ENCODE data around the gene VDR.
A peak's percentile ranks its signal among the peaks of the same experiment; 100 is the strongest.

VDR gene

DNA sequence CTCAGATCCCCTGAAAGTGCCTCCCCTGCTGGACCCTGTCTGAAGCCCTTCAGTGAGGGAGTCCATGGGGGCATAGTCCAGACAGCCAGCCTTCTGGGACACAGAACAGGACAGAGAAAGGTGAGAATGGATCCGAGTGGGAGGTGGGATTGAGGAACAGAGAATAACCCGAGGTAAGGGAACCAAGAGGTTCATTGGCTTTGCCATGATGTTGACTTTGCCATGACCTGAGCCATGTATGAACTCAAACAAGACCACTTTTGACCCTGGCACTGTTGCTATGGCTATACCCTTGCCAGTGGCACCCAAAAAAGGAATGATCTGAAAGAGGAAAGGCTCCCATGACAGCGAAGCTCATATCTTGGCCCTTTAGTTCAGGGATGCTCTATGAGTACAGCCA is 22.6 kb upstream of the VDR start:
- DNase-seq = no peak

- DNase-seq = no peak
Measured at GRCh38 chr12:47921907-47922306, 17.1 kb upstream of the VDR start.

- DNase-seq = no peak
Measured at GRCh38 chr12:47920913-47921312, 16.1 kb upstream of the VDR start.

- DNase-seq = no peak
Measured at GRCh38 chr12:47913081-47913480, 8.3 kb upstream of the VDR start.

DNA sequence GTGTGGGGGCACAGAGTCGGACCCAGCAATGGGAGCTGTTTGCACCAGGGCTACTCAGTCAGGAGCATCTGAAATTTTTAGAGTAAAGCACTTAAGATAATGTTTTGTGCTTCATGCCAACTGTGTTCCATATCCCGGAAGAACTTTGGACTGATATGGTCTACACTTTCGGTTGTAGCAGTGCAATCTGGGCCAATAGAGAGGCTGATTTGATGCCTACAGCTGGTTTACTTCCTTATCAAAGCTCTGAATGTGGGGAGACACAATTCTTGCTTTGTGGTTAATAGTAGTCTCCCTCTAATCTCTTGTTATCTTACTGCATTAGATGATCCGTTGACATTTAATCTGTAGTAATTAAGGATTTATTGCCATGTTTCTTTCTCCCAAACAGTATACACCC is 7.8 kb upstream of the VDR start:
- no peak for DNase-seq

DNA sequence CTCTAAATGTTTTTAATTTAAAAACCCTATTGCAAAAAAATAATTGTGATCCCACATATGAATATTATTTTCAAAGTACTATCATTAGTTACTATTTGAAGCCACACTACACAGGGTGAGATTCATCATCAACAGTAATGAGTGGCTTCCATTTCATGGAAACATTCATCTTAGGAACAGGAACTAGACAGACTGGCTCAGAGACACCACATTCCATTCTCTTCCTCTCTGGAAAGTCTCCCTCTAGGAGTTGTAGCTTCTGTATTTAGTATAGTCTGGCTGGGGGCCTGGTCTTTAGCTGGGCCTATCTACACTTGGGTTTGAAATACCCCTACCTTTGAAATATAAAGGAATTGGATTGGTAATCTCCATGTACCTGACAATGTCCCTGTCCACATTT is 6.2 kb upstream of the VDR start:
- DNase-seq = no peak

DNA sequence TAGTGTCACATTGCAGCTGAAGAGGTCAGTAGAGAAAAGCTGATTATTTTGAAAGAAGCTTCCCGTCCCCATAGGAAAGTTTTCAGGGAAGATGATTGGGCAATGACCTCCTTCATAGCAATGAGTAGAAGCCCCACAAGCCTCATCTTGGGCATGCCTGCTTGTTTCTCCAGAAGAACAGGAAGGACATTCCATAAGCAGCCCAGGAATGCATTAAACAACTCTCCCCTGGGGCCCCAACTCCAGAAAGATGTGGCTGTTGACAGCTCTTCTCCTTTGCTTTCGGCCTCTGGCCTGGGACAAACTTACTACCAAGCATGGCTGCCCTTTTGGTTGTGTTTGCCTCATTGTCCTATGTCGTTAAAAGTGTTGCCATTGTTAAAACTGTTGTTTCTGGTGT is 5.7 kb upstream of the VDR start:
- DNase-seq = no peak

DNA sequence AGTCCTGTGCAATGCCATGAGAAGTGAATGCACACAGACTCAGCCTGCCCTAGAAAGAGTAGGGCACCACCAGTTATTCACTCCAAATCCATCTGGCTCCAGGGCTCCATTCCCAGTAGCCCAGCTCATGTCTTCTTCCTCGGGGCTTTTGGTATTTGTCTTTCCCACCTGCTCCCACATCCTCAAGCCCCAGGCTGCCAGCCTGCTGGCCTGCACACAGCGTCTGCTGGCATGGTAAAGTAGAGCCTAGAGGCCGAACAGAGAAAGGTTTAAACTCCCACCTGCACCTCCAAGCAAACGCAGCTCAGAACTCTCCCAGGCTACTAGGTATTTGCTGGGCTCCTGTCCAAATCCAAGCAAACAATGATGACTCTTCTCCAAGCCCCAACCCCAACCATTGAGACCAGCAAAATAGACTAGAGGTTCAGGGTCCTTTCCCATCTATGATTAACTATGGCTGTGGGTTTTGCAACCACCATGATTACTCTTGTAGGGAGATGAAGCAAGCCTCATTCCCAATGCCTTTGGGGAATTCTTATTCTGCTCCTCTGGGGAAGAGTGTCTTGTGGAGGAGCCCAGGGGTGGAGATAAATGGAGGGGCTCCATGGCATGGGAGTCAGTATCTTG is 5.2 kb upstream of the VDR start:
- DNase-seq = no peak

GRCh38 chr12:47908738-47909137 is 3.9 kb upstream of the VDR start:
- DNase-seq = no peak

DNA sequence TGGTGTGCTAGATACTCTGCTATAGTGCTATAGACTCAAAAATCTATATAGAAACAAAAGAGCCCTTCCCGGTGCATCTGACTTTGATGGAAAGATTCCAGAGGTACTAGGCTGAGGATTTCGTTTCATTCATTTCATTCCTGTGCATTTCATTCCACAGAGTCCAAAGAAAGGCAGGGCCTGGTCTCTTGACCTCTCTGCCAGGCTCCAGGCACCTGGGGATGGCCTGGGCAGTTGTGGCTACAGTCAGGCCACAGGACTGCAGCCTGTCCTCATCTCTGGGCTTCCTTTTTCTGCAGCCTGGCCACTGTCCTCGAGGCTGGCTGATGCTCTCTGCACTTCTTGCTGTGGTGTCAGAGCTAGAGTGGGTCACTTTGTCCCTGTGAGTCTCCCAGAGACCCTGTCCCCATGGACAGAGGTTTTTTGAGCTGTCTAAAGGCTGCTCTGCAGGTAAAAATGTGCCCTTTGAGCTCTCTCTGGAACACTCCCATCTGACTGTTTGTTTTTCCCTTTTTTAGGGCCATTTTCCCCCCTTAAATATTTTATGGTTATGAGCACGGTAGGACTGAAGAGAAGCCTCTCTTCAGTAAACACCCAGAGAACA is 3.2 kb upstream of the VDR start:
- no peak for DNase-seq

- peak in 5 of 6 experiments; percentile 17 to 43 (median 30) for DNase-seq
Measured at GRCh38 chr12:47903927-47904712, 674 bp downstream of the VDR start.

DNA sequence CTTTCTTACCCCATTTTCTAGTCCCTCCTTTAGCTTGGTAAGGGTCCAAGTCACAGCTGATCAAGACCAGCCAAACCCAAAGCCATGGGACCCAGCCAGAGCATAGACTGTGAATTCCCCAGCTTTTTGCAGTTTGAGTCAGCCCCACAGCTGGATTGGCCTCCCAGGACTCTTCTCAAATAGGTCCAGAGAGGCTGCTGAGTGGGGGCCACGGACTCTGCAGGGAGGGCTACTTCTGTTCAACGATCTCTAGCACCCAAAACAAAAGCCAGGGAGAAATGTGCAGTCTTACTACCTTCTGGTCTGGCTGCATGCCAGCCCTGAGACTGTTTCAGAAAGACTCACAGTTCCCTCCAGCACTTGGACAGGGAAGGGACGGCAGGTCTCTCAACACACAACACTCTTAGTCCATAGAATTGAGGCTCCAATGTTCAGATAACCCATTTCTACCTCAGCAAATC is 1.6 kb downstream of the VDR start:
- peak in 1 of 6 experiments; percentile 16 for DNase-seq

GRCh38 chr12:47902131-47902639 is 2.6 kb downstream of the VDR start:
- no peak for DNase-seq

GRCh38 chr12:47901718-47902093 is 3.1 kb downstream of the VDR start:
- DNase-seq = no peak

DNA sequence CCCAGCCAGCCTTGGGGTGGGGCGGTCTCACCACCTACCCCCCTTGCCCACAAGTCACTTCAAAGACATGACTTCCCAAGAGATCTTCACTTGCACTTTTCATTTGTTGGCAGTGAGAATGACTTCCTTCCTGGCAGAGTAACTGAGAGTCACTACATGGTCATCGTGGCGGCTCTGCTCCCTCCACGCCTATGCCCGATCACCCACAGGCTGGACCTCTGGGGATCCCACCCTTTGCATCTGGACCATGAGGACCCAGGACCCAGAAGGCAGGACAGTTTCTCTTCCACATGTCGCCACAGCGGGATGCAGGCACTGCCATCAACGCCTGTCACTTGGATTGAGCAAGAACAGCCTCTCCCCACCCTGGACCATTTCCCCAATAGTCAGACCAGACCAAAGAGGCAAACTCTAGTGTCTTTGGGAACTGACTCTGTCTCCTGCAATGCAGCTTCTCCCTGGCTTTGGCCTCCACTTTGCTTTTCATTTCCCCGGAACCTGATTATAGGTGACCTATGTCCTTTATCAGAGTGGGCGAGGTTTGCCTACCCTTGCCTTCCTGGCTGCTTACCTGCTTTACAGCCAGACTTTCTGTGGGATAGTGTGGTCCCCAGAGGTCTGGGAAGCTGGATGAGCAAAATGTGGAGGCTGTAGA is 3.6 kb downstream of the VDR start:
- peak in 1 of 6 experiments; percentile 11 for DNase-seq

DNA sequence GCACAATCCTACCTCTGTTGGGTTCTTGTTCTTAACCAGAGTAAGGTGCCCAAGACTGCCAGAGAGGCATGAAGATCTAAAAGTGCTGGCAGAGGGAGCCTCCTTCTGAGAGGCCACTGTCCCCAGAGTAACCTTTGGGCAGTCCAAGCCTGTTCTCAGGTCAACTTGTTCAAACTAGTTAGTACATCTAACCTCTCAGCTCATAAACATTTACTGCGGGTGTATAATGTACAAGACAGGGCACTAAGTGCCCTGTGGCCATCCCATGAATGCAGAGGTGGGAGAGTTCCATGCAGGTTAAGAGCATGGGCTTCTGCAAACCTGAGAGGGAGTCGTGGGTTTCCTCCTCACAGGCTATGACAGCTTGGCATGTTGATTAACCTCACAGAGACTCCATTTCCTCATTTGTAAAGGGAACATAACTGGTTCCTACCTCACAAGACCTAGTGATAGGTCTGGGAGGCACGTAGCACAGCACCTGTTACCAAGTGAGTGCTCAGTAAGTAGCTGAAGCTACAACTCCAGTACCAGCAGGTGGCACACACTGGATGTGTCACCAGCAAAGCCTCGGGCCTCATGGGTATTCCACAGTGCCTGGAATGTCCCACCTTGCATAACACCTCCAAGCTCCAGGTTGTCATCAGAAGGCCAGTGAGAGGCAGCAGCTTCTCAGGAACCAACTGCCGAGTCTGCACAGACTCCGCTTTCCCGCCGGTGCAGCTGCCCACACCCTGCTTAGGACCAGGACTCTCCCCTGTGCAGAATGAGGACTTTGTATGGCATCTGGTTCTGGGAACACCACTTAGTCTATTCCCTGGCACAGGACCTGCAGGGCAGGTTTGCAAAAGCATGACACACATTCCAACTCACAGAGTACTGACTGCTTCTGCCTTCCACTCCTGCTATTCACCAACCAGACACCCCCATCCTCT is 4.4 kb downstream of the VDR start:
- DNase-seq = peak in 1 of 6 experiments; percentile 11

GRCh38 chr12:47899466-47899865 is 5.3 kb downstream of the VDR start:
- no peak for DNase-seq

- DNase-seq = no peak
Measured at GRCh38 chr12:47896633-47897032, 8.2 kb downstream of the VDR start.

- no peak for DNase-seq
Measured at GRCh38 chr12:47896022-47896421, 8.8 kb downstream of the VDR start.

GRCh38 chr12:47894652-47895051 is 10.1 kb downstream of the VDR start:
- DNase-seq = no peak

GRCh38 chr12:47894068-47894467 is 10.7 kb downstream of the VDR start:
- DNase-seq = no peak

GRCh38 chr12:47892819-47893218 is 12.0 kb downstream of the VDR start:
- DNase-seq = no peak
